Central memory CD4-positive, alpha-beta T cell (primary cell): ENCODE results near the gene WNT7B.

Experiments used
- DNase-seq: peaks from one replicate; pipeline ENCODE4 v3.0.0; 2022

Gene WNT7B

GRCh38 chr22:45969801-45970470 lies 7.0 kb downstream of the WNT7B start:
- DNase-seq, result no peak

- no peak for DNase-seq
These were observed 7.6 kb downstream of the WNT7B start for GRCh38 chr22:45969414-45969799.

DNA sequence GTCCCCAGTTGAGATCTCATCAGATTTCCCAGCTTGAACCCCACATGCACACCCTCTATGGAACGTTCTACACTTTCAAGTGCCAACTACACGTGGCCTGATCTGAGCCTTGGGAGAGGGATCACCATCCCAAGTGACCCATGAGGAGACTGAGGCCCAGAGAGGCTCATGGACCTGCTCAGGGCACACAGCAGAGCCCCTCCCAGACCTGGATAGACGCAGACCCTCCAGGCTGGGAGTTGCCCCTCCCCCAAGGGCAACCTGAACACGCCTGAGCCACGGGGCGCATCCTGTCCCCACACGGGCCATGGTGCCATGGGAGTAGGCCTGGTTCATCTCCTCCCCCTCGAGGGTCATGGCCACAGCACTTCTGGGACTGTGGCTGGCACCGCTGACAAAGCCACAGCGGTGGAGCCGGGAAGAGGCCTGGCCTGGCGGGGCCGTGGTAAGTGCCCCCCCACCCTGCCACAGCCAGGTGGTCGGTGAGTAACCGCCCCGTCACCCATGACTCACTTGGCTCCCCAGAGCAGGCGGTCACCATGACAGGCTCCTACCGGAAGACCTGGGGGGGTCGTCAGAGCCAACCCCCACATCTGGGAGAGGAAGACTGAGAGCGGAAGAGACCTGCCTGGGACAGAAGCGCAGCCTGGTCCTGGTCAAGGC lies 8.1 kb downstream of the WNT7B start:
- no peak for DNase-seq

DNA sequence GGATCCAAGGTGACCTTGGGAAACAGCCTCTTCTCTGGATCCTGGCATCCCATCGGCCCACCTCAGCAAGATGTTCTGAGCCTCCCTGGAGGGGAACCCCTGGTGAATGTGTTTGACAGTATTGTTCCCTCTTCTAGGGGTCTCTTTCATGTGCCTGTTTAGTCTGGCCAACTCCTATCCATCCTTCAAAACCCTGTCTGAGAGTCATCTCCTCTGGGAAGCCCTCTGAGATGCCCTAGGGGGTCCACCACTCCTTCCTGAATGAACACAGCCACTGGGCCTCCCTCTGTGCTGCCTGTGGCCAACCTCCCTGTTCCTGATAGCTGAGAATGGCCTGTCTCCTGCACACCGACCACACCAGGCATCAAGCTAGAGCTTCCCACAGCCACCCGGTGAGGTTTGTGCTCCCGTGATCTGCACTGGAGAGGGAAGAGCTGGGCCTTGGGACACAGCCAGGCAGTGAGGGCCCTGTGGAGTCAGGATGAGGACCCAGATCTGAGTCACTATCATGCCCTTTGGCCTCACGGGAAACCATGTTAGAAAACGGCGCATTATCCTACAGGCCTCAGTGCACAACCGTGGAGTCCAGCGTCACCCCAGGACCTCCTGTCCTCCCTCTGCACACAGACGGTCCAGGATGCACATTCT lies 8.8 kb downstream of the WNT7B start:
- DNase-seq, result no peak

GRCh38 chr22:45966895-45967365 lies 10.0 kb downstream of the WNT7B start:
- DNase-seq, result no peak

GRCh38 chr22:45966320-45966894 lies 10.6 kb downstream of the WNT7B start:
- no peak for DNase-seq

DNA sequence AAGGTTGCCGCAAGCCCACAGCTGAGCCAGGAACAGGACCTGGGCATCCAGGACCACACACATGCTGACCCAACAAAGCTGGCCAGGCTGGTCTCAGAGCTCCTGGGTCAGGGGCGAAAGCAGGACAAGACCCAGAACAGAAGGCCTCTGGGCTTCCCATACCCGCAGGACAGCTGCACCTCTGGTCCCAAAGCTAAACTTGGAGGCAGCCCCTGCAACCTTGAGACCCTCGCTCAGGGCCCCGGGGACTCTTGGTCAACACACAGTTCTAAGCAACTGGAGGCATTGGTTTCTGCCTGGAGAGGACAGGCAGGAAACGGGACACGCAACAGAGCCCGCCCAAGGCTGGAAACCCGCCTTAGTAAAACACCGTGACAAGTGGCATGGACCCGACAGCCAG lies 11.4 kb downstream of the WNT7B start:
- no peak for DNase-seq

GRCh38 chr22:45964926-45965527 lies 11.9 kb downstream of the WNT7B start:
- DNase-seq, result no peak

DNA sequence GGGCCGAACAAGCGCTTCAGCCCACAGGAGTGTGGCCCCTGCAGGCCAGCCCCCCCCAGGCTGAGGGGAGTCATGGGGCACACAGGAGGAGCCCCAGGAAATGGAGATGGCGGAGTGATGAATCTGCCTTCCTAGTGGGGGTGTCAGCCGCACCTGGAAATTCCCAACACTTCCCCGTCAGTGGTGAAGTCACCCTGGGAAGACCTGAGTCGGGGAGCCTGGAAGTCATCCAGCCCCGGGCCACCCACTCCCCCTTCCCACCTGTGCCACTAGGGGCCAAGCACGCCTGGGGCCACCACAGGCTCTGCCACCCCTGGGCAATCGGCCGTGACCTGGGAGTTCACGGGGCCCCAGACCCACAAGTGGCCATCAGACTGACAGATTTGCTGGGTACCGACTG lies 12.6 kb downstream of the WNT7B start:
- DNase-seq, result no peak

DNA sequence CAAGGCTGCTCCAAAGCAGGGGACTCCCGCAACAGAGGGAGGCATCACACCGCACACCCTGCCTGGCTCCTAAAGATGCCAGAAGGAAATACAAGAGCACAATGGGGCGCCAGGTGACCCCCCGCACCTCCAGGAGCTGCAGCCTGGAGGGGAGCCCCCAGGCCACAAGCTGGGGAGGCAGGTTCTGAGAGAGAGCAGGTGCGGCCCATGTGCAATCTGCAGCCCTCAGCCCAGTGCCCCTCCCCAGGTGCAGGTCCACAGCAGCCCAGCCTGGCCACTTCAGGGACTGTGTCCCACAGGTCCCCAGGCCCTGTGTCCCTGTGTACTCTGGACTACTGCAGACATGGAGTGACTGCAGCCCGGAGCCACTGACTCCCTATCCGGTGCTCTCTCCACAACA lies 13.1 kb downstream of the WNT7B start:
- no peak for DNase-seq

DNA sequence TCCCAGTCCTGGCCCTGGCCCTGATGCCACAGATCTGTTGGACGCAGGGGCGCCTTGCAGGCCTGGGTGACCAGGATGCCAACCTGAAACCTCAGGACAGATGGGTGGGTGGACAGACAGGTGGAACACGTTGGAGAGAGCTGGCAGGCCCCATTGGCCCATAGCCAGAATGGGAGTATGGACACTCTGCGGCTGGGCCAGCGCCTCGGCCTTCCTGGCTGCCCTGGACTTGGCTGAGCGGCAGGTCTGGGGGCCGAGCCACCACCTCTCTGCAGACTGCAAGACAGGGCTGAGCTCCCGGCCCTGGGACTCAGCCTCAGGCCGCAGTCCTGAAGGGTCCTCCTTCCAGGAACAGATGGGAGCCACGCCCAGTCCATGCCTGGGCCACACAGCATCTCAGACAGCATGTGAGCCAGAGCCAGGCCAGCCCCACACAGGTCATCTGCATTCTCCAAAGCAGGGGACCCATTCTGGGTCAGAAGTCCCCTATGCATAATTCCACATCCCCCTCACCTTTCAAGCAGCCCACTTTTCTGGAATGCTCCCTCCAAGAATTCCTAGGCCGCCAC lies 14.1 kb downstream of the WNT7B start:
- DNase-seq, result no peak

- no peak for DNase-seq
These were observed 14.6 kb downstream of the WNT7B start for GRCh38 chr22:45962434-45962718.

- no peak for DNase-seq
These were observed 15.1 kb downstream of the WNT7B start for GRCh38 chr22:45961679-45962433.

DNA sequence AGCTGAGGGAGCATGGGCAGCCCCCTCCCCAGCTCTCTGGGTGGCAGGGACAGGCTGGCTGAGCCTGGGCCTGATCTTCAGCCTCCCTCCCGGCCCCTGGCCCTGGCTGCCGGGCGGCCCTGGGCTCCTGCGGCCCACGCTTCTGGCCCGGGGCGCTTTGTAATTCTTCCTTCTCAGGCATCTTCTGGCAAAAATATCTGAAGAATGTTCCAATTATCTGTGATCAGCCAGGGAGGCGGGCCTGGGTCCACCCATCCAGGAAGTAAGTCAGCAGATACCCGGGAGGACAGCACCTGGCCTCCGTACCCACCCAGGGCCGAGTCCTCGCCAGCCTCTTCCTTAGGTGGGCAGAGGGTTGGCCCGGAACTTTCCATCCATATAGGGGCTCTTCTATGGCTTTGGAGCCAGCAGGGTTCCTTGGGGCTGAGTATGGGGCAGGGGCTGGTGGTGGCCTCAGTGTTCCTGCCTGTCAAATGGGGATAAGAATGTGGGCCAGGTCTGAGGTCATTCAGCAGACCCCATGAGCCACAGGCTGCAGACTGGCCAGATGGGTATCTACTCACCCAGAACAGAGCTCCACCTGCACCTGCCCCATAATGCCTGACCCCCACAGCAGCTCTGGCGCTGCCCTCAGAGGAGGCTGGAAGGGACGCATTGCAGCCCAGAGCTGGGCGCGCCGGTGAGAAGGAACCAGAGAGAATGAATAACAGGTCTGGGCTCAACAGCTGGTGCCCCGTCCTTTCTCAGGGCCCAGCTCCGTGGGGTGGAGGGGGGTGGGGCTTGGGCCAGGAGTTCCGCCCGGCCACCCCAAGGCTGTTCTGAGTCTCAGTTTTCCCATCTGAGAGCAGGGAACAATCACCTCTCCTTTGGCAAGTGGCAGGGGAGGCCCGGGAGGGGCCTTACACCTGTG lies 16.2 kb downstream of the WNT7B start:
- no peak for DNase-seq

DNA sequence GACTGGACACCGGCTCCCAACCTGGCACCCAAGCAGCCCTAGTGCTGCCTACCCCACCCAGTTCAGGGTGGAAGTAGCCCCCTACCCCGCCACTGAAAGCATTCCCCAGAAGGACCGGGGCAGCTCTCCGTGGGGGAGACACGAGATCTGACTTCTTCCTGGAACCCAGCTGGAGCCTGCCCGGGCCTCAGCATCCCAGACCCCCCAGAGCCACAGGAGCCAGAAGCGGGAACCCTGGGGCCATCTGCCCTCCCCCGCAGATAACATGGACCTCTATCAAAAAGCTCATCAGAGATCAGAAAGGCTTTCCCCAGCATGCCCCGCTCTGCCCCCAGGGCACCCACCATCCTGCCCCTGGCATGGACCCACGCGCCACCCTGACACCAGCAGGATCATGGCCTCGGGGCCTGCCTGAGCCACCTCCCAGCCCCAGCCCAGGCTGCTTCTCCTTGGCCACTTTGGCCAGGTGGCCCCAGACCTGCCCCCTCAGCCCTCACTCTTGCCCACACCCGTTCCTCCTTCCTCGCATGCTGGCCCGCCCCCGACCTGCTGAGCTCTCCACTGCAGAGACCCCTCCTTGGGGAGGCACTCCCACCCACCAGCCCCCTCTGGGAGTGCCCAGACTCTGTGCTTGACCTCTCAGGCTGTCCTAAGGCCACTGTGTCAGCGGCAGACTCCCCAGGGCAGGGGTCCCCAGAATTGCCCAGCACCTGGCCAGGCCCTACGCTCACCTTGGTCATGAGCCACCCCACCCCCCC lies 17.1 kb downstream of the WNT7B start:
- no peak for DNase-seq

DNA sequence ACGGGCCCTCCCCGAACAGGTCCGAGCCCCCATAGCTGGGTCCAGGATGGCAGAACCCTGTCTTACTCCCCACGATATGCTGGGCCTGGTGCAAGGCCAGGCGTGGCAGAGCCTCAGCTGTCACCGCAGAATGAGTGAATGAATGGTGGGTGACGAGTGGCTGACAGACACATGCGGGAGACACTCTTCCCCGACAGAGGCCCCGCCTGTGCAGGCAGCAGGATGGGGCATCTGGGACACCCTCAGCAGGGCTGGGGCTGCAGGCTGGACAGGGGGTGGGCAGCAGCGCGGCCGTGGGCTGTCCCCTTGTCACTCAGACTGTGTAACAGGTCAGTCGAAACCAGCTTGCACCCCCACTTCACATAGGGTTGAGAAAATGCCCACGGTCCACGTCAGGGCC lies 18.0 kb downstream of the WNT7B start:
- DNase-seq, result no peak

- no peak for DNase-seq
These were observed 19.1 kb downstream of the WNT7B start for GRCh38 chr22:45957826-45958225.

GRCh38 chr22:45953178-45953577 lies 23.8 kb downstream of the WNT7B start:
- no peak for DNase-seq

DNA sequence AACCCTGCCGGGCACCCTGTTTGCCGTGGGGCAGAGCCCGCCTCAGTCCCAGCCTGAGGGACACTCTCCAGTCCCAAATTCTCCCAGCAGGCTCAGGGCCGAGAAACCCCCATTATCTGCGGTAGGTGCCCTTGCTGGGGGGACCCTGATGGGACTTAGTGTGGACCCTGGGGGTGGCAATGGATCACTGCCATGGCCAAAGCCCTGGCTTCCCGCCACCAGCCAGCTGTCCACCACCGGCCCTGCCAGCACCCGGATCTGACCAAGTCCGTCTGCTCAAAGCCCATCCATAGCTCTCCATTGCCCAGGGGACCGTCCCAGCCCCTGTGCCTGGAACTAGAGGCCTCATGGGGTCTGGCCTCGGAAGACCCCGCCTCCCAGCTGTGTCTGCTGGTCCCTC lies 24.4 kb downstream of the WNT7B start:
- DNase-seq, result no peak

GRCh38 chr22:45952151-45952550 lies 24.8 kb downstream of the WNT7B start:
- no peak for DNase-seq

DNA sequence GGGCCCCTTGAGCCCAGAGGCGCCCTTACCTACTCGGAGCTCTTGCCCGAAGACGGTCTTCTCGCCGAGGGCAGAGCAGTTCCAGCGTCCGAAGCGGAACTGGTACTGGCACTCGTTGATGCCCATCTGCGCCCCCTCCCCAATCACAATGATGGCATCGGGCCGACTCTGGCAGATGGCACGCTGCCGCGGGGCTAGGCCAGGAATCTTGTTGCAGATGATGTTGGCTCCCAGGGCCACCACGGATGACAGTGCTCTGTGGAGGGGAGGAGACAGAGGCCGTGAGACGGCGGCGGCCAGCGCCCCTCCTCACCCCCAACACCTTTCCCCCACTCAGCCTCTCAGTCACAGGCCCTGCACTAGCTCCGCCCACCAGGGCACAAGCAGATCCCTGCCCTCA lies 27.1 kb downstream of the WNT7B start:
- no peak for DNase-seq
